ENCODE data around the gene VTN. TPM values are rescaled to one million over a fixed set of nuclear protein-coding genes. Genes with fewer than 3 reads are reported as not detected.

The VTN gene
- total and polyA plus RNA-seq, 2 donors (not counting 3 experiments of a cell fraction or from before 2014, with no cell fraction given): 1.1 TPM; not detected in 1

DNA sequence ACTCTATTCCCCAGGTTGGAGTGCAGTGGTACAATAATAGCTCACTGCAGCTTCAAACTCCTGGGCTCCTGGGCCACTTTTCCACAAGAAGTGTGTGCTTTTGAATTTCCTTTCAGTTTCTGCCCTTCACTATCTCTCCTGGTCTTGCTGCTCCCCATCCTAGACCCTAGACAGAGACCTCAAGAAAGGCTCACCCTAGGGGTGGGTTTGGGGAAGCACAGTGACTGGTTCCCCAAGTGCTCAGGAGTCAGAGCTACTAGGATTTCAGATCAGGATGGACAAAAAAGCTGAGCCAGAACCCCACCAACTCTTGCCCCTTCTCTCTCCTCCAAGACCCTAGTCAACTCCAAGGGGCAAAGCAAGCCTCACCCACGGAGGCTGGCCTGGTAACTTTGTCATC, 3.5 kb downstream of the VTN start:
- peaks cover 5% of the 10 kb centered on the region for H3K4me1 ChIP-seq (ENCODE audit: control insufficient read depth, extremely low read depth, insufficient read depth, low read length)
- no peak overlapping the region for H2AFZ ChIP-seq (ENCODE audit: low read depth, low read length)
- POLR2A ChIA-PET: interaction anchor here (1.1 to 1.2 kb wide), 2 partner anchors 9 to 31 kb away, joined by 3 to 4 read pairs; partner anchors contain the start of genes POLDIP2 and TNFAIP1
- no peak overlapping the region for H3K4me2 ChIP-seq (ENCODE audit: insufficient read depth, low read length)
- CTCF ChIA-PET: interaction anchor here (0.6 to 1.8 kb wide), 4 partner anchors 9 to 50 kb away, joined by 3 to 8 read pairs (median 4); partner anchors contain the start of gene POLDIP2
- FAIRE-seq (no peak), DNase-seq (ENCODE audit: low read depth, low spot score) (no peak)
- intact Hi-C loops (cut with micrococcal nuclease): no loop called here
- H3K9ac ChIP-seq (replicated peaks; ENCODE audit: extremely low read depth, insufficient read depth, low read length): no peak overlapping the region
- no peak for TF ChIP-seq CTCF (IDR thresholded peaks at IDR 0.05; ENCODE audit: extremely low read depth in 1 of 2, insufficient read depth in 1 of 2, low read depth in 1 of 2, low read length in 2 of 2)
- no peak for TF ChIP-seq POLR2AphosphoS5 (IDR thresholded peaks at IDR 0.05; ENCODE audit: insufficient read depth, low read depth, low read length)
- TF ChIP-seq JUN (IDR thresholded peaks at IDR 0.05; ENCODE audit: borderline replicate concordance, insufficient read depth, insufficient read length, low read depth): no peak
- no peak for TF ChIP-seq POLR2A (IDR thresholded peaks at IDR 0.05; ENCODE audit: low read depth, low read length)
- no peak for TF ChIP-seq FOS (IDR thresholded peaks at IDR 0.05; ENCODE audit: borderline replicate concordance, insufficient read depth, low read length)
- TF ChIP-seq MYC (IDR thresholded peaks at IDR 0.05; ENCODE audit: low read depth, low read length): no peak
- no peak for TF ChIP-seq GATA2 (IDR thresholded peaks at IDR 0.05; ENCODE audit: insufficient read depth, insufficient read length, low read depth, low read length)
- no peak for TF ChIP-seq EZH2 (IDR thresholded peaks at IDR 0.05; ENCODE audit: borderline replicate concordance, low read depth, low read length, severe bottlenecking)
- TF ChIP-seq MAX (IDR thresholded peaks at IDR 0.05; ENCODE audit: insufficient read depth, insufficient read length): no peak
- H4K20me1 ChIP-seq (replicated peaks; ENCODE audit: control insufficient read depth, extremely low read depth, insufficient read depth, low read length): no peaks in the 10 kb centered on the region
- no TSS peak for BruUV-seq (replicated peaks)
- H3K4me3 ChIP-seq (replicated peaks in 1 of 3; ENCODE audit: insufficient read depth in 1 of 3, low read depth in 1 of 3, low read length in 3 of 3): no peak overlapping the region
- no peaks in the 10 kb centered on the region for H3K27me3 ChIP-seq (ENCODE audit: control insufficient read depth in 2 of 2, insufficient read depth in 2 of 2, low read length in 2 of 2)
- H3K9me1 ChIP-seq (replicated peaks; ENCODE audit: control insufficient read depth, extremely low read depth, insufficient read depth, low read length): no peaks in the 10 kb centered on the region
- H3K27ac ChIP-seq (ENCODE audit: insufficient read depth, low read depth, low read length): no peak overlapping the region
- peaks cover 3 to 12% of the 10 kb centered on the region in 2 experiments for H3K36me3 ChIP-seq (ENCODE audit: control insufficient read depth in 2 of 2, extremely low read depth in 1 of 2, insufficient read depth in 2 of 2, low read length in 2 of 2)
- H3K79me2 ChIP-seq (ENCODE audit: control insufficient read depth, insufficient read depth, low read length): no peaks in the 10 kb centered on the region
- H3K9me3 ChIP-seq (replicated peaks; ENCODE audit: control insufficient read depth, insufficient read depth, low read length): no peaks in the 10 kb centered on the region
- dilution Hi-C loops (cut with MboI; ENCODE audit: extremely low pct_ligation_motif_present, low sequenced_read_pairs): no loop called here

All from endothelial cell of umbilical vein (primary cell).